Measurements from ENCODE around the gene CD93.

- no peak for TF ChIP-seq CTCF (IDR thresholded peaks at IDR 0.05)
- no peak for TF ChIP-seq EZH2 (IDR thresholded peaks at IDR 0.05)
- no peak for TF ChIP-seq EZH2phosphoT487 (IDR thresholded peaks at IDR 0.05)
Observed at GRCh38 chr20:23122796-23123655, 36.9 kb upstream of the CD93 start.
